Body of pancreas (tissue), 4 donors: Measurements from ENCODE around the gene PHLDA2. TPM values are rescaled to one million over a fixed set of nuclear protein-coding genes. Genes with fewer than 3 reads are reported as not detected.

Experiments
- ATAC-seq: fragments of 150-250 bp; one replicate; pipeline ENCODE4 v1.9.1; 2016
- DNase-seq, 4 donors: peaks; one replicate each; pipeline ENCODE4 v3.0.0-alpha.2; 2019
- H3K27ac ChIP-seq, 4 donors: fragments of 200-600 bp; sonication (generic); 1 replicate in 3 of 4; 2 replicates in 1 of 4; pipeline versions ENCODE4 v1.5.1 to v1.6.1; 2016 to 2019; ENCODE audit warnings: mild to moderate bottlenecking in 1 of 4, mixed read lengths in 1 of 4, moderate library complexity in 1 of 4
- H3K27me3 ChIP-seq, 2 donors: fragments of 200-600 bp; sonication (generic); one replicate each; pipeline ENCODE4 v1.6.0; 2016; ENCODE audit warnings: mild to moderate bottlenecking in 1 of 2
- H3K36me3 ChIP-seq, 2 donors: fragments of 200-600 bp; sonication (generic); replicated peaks in 1 of 2; 2 replicates each; pipeline ENCODE4 v1.5.1; 2016; ENCODE audit warnings: low read depth in 2 of 2; ENCODE audit not compliant: insufficient read depth in 1 of 2
- H3K4me1 ChIP-seq: fragments of 200-600 bp; sonication (generic); one replicate; pipeline ENCODE4 v1.6.0; 2016
- H3K4me3 ChIP-seq, 2 donors: fragments of 200-600 bp; sonication (generic); 1 replicate in 1 of 2; 2 replicates in 1 of 2; pipeline ENCODE4 v1.5.1; 2016 to 2019
- H3K9me3 ChIP-seq, 3 donors: fragments of 200-600 bp; sonication (generic); 1 replicate in 2 of 3; 2 replicates in 1 of 3; pipeline ENCODE4 v1.5.1; 2016
- POLR2A ChIP-seq, 3 donors: fragments of 450-650 bp; IDR thresholded peaks; one replicate each; pipeline ENCODE4 v1.6.1; 2016; ENCODE audit warnings: antibody characterized with exemption in 3 of 3, mild to moderate bottlenecking in 2 of 3
- WGBS, 2 donors: methylation state at CpG; one replicate each; pipeline ENCODE4 v1.1.5; 2017; 5-methylcytosine and 5-hydroxymethylcytosine counted together
- intact Hi-C: fragments of 100-400 bp; cut with DNase I; formaldehyde crosslinking; loops from one replicate; pipeline ENCODE4 v1.15.1; 2023
- total RNA-seq, 2 donors: library from RNA; depleted of rRNA; stranded (reverse); fragments of >200 nt; gene quantifications; one replicate each; pipeline ENCODE4 v1.1.0, GENCODE V29; 2016
- TF ChIP-seq, protein P1 (sequence below), 7 experiments: fragments of 450-650 bp in 4 of 7; fragments of 200-600 bp in 3 of 7; sonication (generic) in 3 of 7; IDR thresholded peaks; one replicate each; pipeline ENCODE4 v1.5.1; 2016 to 2019; ENCODE audit warnings: antibody characterized with exemption in 7 of 7

PHLDA2 gene
- total RNA-seq, 2 donors from 2014 or later: 4.2 TPM; not detected in 1

DNA sequence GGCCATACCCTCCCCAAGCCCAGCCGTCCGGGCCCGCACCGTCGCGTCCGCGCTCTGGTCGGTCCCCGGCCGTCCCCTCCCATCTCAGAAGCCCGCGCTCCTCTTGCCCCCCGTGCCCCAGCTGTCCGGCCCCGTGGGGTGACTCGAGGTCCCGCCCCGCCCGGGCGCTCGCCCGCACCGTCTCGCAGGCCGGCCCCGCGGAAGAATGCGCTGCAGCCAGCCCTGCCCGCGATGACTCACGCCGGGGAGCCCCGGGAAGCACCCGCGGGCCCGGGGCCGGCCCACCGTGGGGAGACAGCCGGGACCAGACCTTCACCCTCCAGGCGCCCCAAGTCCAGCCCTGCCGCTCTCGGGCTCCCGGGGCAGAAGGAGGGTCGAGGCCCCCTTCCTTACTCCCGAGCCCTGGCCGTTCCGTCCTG is 320 bp upstream of the PHLDA2 start:
- peak; percentile 55 to 83 (median 72) for DNase-seq
- intact Hi-C loops: no loop called here
- Histone ChIP-seq H3K36me3 (no peaks in the 10 kb centered on the region), H3K27ac (peak overlapping the region; percentile 47 to 77 (median 64)), H3K4me3 (no peak overlapping the region), H3K9me3 (no peaks in the 10 kb centered on the region), H3K4me1 (peaks cover 33% of the 10 kb centered on the region), H3K27me3 (peaks cover 0 to 5% of the 10 kb centered on the region in 2 donors)
- WGBS, 2 donors: 1% methylated on average over 47 of the region's 48 CpGs; no CpG with 5 or more reads in 1 of the 2 donors
- TF ChIP-seq, protein P1, sequence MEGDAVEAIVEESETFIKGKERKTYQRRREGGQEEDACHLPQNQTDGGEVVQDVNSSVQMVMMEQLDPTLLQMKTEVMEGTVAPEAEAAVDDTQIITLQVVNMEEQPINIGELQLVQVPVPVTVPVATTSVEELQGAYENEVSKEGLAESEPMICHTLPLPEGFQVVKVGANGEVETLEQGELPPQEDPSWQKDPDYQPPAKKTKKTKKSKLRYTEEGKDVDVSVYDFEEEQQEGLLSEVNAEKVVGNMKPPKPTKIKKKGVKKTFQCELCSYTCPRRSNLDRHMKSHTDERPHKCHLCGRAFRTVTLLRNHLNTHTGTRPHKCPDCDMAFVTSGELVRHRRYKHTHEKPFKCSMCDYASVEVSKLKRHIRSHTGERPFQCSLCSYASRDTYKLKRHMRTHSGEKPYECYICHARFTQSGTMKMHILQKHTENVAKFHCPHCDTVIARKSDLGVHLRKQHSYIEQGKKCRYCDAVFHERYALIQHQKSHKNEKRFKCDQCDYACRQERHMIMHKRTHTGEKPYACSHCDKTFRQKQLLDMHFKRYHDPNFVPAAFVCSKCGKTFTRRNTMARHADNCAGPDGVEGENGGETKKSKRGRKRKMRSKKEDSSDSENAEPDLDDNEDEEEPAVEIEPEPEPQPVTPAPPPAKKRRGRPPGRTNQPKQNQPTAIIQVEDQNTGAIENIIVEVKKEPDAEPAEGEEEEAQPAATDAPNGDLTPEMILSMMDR (IDR thresholded peaks at IDR 0.05): no peak
- TF ChIP-seq POLR2A (IDR thresholded peaks at IDR 0.05): no peak
- ATAC-seq: peak; percentile 22

DNA sequence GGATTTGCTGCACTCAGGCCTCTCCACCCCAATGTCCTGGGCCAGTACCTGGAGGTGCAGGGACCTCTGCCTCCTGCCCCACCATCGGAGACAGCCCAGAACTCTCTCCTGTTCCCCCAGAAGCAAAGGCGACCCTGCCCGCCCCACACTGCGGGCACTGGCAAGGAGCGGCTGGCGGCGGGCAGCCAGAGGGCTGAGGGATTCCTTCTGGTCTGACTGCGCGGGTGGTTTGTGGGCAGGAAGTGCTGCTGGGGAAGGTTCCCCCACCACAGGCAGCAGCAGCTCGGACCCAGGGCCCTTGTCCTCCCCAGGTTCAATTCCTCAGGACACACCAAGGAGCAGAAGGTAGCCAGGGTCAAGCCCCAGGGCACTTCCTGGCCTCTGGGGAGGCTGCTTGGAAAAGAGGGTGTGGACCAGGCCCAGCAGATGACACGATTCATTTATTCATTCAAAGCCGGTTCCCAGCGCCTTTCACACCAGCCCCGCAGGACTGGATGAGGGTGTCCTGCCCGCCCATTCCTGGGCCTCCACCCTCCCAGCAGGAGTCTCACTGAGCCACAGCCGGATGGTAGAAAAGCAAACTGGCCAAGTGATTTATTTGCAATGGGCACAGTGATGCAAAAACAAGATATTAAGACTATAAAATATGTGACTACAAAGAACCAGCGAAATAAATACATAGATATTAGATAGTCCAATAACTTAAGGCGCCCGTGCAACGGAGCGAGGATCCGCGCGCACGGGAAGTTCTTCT is 1.2 kb downstream of the PHLDA2 start:
- TF ChIP-seq, protein P1 (IDR thresholded peaks at IDR 0.05): no peak
- no peak for TF ChIP-seq POLR2A (IDR thresholded peaks at IDR 0.05)
- Histone ChIP-seq H3K9me3 (no peaks in the 10 kb centered on the region), H3K27ac (peak overlapping the region in 2 of 4 donors; percentile 66 to 77), H3K27me3 (peaks cover 0 to 5% of the 10 kb centered on the region in 2 donors), H3K4me3 (peak overlapping the region in 1 of 2 donors; percentile 52), H3K36me3 (no peaks in the 10 kb centered on the region), H3K4me1 (peaks cover 33% of the 10 kb centered on the region)
- DNase-seq: peak in 1 of 4 donors; percentile 39
- ATAC-seq: no peak
- intact Hi-C loops: no loop called here
- 47 to 63% methylated on average over 18 to 24 of the region's 25 CpGs for WGBS, 2 donors

DNA sequence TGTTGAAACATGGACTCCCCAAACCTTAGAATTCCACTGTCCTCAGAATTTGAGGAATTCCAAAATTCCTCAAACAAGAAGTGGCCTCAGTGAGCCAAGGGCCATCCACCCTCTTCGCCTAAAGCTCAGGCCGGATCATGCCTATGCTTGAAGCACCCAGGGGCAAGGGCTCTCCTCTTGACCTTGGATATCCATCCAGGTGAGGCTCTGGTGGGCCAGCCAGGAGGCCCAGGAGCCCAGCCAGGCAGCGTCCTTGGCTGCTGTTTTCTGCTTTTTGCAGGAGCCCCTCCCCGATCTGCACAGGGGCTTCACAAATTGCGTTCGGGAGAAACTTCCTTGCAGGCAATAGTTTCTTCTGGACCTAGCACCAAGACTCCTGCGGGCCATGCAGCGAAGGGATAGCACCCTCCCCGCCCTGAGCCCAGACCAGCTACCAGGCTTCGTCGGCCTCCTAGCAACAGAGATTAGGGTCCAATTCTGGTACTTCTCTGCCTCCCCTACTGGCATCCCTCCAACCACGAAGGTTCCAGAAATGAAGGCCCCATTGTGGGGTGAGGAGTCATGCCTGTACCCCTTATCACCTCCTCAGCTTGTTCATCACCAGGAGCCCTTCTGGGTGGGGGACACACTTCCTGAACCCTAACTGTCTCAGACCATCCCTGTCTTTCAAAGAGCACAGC is 2.0 kb downstream of the PHLDA2 start:
- H3K27me3 ChIP-seq: peaks cover 0 to 5% of the 10 kb centered on the region in 2 donors
- intact Hi-C loops: no loop called here
- DNase-seq (peak in 1 of 4 donors; percentile 17), ATAC-seq (no peak)
- no peak for TF ChIP-seq POLR2A (IDR thresholded peaks at IDR 0.05)
- TF ChIP-seq, protein P1 (IDR thresholded peaks at IDR 0.05): no peak
- H3K27ac ChIP-seq: no peak overlapping the region
- H3K36me3 ChIP-seq: no peaks in the 10 kb centered on the region
- WGBS, 2 donors: 83 to 87% methylated on average over 11 to 12 of the region's 12 CpGs
- no peak overlapping the region for H3K4me3 ChIP-seq
- H3K4me1 ChIP-seq: peaks cover 33% of the 10 kb centered on the region
- no peaks in the 10 kb centered on the region for H3K9me3 ChIP-seq

DNA sequence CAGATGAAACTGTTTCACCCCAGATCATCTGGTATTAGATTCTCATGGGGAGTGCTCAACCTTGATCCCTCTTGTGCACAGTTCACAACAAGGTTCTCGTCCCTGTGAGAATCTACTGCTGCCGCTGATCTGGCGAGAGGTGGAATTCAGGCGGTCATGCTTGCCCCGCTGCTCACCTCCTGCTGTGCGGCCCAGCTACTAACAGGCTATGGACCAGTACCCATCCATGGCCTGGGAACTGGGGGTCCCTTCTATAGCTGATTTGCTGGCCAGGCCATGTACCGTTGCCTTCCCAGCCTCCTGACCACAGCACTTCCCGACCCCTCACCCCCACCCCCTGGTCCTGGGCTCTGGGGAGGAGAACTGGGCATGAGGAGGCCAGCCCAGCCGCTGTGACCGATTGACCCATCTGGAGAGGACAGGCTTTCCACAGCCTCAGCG is 2.6 kb downstream of the PHLDA2 start:
- intact Hi-C loops: no loop called here

More for the DNA sequence above, 2.6 kb downstream of the PHLDA2 start:
- no peak for ATAC-seq
- H3K27me3 ChIP-seq: peaks cover 0 to 5% of the 10 kb centered on the region in 2 donors
- H3K4me1 ChIP-seq: peaks cover 33% of the 10 kb centered on the region
- no peaks in the 10 kb centered on the region for H3K9me3 ChIP-seq
- DNase-seq: peak in 1 of 4 donors; percentile 18
- H3K4me3 ChIP-seq: no peak overlapping the region
- H3K27ac ChIP-seq: no peak overlapping the region
- H3K36me3 ChIP-seq: no peaks in the 10 kb centered on the region
- WGBS, 2 donors: 85 to 93% methylated on average over 8 to 9 of the region's 11 CpGs
- TF ChIP-seq, protein P1 (IDR thresholded peaks at IDR 0.05): no peak
- no peak for TF ChIP-seq POLR2A (IDR thresholded peaks at IDR 0.05)
